Measurements from ENCODE around the gene EVA1B. TPM values are rescaled to one million over a fixed set of nuclear protein-coding genes. Genes with fewer than 3 reads are reported as not detected.

The EVA1B gene
- total RNA-seq, 1 experiment from 2014 or later: 32.0 TPM

DNA sequence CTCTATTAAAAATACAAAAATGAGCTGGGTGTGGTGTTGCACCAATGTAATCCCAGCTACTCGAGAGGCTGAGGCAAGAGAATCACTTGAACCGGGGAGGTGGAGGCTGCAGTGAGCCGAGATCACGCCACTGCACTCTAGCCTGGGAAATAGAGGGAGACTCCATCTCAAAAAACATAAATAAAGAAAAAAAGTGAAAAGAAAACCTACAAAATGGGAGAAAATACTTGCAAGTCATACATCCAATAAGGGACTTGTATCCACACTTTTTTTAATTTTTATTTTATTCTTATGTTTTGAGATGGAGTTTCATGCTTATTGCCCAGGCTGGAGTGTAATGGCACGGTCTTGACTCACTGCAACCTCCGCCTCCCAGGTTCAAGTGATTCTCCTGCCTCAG lies 46.8 kb downstream of the EVA1B start:
- CTCF ChIA-PET: interaction anchor here (1.1 kb wide), 1 partner anchor 128 kb away, joined by 6 read pairs; the partner anchor contains the start of gene TRAPPC3
- Mint-ChIP-seq H3K36me3 (peaks cover 25% of the 10 kb centered on the region), H3K4me3 (no peak overlapping the region), H3K4me1 (no peaks in the 10 kb centered on the region), H3K27me3 (ENCODE audit: low read depth) (no peaks in the 10 kb centered on the region), H3K27ac (no peak overlapping the region), H3K9me3 (no peaks in the 10 kb centered on the region)
- DNase-seq (ENCODE audit: low spot score) (no peak), ATAC-seq (no peak)
- POLR2A ChIA-PET: no interaction called here
- TF ChIP-seq ZNF232 (CRISPR knock-in tag; IDR thresholded peaks at IDR 0.05) (no peak), JUN (CRISPR knock-in tag; IDR thresholded peaks at IDR 0.05) (no peak), JAZF1 (CRISPR knock-in tag; IDR thresholded peaks at IDR 0.05) (no peak)
- TF ChIP-seq, protein P1, sequence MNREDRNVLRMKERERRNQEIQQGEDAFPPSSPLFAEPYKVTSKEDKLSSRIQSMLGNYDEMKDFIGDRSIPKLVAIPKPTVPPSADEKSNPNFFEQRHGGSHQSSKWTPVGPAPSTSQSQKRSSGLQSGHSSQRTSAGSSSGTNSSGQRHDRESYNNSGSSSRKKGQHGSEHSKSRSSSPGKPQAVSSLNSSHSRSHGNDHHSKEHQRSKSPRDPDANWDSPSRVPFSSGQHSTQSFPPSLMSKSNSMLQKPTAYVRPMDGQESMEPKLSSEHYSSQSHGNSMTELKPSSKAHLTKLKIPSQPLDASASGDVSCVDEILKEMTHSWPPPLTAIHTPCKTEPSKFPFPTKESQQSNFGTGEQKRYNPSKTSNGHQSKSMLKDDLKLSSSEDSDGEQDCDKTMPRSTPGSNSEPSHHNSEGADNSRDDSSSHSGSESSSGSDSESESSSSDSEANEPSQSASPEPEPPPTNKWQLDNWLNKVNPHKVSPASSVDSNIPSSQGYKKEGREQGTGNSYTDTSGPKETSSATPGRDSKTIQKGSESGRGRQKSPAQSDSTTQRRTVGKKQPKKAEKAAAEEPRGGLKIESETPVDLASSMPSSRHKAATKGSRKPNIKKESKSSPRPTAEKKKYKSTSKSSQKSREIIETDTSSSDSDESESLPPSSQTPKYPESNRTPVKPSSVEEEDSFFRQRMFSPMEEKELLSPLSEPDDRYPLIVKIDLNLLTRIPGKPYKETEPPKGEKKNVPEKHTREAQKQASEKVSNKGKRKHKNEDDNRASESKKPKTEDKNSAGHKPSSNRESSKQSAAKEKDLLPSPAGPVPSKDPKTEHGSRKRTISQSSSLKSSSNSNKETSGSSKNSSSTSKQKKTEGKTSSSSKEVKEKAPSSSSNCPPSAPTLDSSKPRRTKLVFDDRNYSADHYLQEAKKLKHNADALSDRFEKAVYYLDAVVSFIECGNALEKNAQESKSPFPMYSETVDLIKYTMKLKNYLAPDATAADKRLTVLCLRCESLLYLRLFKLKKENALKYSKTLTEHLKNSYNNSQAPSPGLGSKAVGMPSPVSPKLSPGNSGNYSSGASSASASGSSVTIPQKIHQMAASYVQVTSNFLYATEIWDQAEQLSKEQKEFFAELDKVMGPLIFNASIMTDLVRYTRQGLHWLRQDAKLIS (CRISPR knock-in tag; IDR thresholded peaks at IDR 0.05; ENCODE audit: borderline replicate concordance): no peak

DNA sequence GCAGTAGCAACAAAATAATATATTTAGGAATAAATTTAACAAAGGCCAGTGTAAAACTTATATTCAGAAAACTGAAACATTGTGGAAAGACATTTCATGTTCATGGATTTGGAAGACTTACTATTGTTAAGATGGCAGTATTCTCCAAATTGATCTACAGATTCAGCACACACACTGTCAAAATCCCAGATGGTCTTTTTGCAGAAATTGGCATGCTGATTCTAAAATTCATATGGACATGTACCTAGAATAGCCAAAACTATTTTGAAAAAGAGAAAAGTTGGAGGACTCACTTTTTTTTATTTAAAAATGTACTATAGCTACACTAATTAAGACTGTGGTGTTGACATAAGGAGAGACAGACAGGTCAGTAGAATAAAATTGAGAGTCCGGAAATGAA lies 49.2 kb downstream of the EVA1B start:
- Mint-ChIP-seq H3K4me3 (no peak overlapping the region), H3K27me3 (ENCODE audit: low read depth) (no peaks in the 10 kb centered on the region), H3K36me3 (peaks cover 31% of the 10 kb centered on the region), H3K9me3 (no peaks in the 10 kb centered on the region), H3K27ac (no peak overlapping the region), H3K4me1 (no peaks in the 10 kb centered on the region)
- ChIA-PET CTCF (interaction anchor here (0.7 to 1.2 kb wide), 2 partner anchors 26 to 177 kb away, joined by 3 to 4 read pairs; no protein-coding TSS in a partner anchor), POLR2A (interaction anchor here (0.7 kb wide), 1 partner anchor 1111 kb away, joined by 9 read pairs; no protein-coding TSS in a partner anchor)
- ATAC-seq (no peak), DNase-seq (ENCODE audit: low spot score) (no peak)
- TF ChIP-seq, protein P2, sequence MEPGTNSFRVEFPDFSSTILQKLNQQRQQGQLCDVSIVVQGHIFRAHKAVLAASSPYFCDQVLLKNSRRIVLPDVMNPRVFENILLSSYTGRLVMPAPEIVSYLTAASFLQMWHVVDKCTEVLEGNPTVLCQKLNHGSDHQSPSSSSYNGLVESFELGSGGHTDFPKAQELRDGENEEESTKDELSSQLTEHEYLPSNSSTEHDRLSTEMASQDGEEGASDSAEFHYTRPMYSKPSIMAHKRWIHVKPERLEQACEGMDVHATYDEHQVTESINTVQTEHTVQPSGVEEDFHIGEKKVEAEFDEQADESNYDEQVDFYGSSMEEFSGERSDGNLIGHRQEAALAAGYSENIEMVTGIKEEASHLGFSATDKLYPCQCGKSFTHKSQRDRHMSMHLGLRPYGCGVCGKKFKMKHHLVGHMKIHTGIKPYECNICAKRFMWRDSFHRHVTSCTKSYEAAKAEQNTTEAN (CRISPR knock-in tag; IDR thresholded peaks at IDR 0.05): no peak
- TF ChIP-seq MYBL2 (CRISPR knock-in tag; IDR thresholded peaks at IDR 0.05) (no peak), ZNF671 (CRISPR knock-in tag; IDR thresholded peaks at IDR 0.05) (no peak), ZNF423 (CRISPR knock-in tag; IDR thresholded peaks at IDR 0.05) (no peak), KAT7 (CRISPR knock-in tag; IDR thresholded peaks at IDR 0.05; ENCODE audit: borderline replicate concordance) (no peak), ZNF219 (CRISPR knock-in tag; IDR thresholded peaks at IDR 0.05; ENCODE audit: borderline replicate concordance) (no peak), EMX1 (CRISPR knock-in tag; IDR thresholded peaks at IDR 0.05) (no peak), RORB (CRISPR knock-in tag; IDR thresholded peaks at IDR 0.05) (no peak), JAZF1 (CRISPR knock-in tag; IDR thresholded peaks at IDR 0.05) (no peak), FOXJ3 (CRISPR knock-in tag; IDR thresholded peaks at IDR 0.05; ENCODE audit: borderline replicate concordance) (no peak), OVOL2 (CRISPR knock-in tag; IDR thresholded peaks at IDR 0.05; ENCODE audit: borderline replicate concordance) (no peak), RELA (CRISPR knock-in tag; IDR thresholded peaks at IDR 0.05; ENCODE audit: borderline replicate concordance) (no peak)
- TF ChIP-seq, protein P3, sequence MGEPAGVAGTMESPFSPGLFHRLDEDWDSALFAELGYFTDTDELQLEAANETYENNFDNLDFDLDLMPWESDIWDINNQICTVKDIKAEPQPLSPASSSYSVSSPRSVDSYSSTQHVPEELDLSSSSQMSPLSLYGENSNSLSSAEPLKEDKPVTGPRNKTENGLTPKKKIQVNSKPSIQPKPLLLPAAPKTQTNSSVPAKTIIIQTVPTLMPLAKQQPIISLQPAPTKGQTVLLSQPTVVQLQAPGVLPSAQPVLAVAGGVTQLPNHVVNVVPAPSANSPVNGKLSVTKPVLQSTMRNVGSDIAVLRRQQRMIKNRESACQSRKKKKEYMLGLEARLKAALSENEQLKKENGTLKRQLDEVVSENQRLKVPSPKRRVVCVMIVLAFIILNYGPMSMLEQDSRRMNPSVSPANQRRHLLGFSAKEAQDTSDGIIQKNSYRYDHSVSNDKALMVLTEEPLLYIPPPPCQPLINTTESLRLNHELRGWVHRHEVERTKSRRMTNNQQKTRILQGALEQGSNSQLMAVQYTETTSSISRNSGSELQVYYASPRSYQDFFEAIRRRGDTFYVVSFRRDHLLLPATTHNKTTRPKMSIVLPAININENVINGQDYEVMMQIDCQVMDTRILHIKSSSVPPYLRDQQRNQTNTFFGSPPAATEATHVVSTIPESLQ (CRISPR knock-in tag; IDR thresholded peaks at IDR 0.05): no peak
- TF ChIP-seq, protein P4, sequence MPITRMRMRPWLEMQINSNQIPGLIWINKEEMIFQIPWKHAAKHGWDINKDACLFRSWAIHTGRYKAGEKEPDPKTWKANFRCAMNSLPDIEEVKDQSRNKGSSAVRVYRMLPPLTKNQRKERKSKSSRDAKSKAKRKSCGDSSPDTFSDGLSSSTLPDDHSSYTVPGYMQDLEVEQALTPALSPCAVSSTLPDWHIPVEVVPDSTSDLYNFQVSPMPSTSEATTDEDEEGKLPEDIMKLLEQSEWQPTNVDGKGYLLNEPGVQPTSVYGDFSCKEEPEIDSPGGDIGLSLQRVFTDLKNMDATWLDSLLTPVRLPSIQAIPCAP (CRISPR knock-in tag; IDR thresholded peaks at IDR 0.05): no peak
- TF ChIP-seq, protein P5, sequence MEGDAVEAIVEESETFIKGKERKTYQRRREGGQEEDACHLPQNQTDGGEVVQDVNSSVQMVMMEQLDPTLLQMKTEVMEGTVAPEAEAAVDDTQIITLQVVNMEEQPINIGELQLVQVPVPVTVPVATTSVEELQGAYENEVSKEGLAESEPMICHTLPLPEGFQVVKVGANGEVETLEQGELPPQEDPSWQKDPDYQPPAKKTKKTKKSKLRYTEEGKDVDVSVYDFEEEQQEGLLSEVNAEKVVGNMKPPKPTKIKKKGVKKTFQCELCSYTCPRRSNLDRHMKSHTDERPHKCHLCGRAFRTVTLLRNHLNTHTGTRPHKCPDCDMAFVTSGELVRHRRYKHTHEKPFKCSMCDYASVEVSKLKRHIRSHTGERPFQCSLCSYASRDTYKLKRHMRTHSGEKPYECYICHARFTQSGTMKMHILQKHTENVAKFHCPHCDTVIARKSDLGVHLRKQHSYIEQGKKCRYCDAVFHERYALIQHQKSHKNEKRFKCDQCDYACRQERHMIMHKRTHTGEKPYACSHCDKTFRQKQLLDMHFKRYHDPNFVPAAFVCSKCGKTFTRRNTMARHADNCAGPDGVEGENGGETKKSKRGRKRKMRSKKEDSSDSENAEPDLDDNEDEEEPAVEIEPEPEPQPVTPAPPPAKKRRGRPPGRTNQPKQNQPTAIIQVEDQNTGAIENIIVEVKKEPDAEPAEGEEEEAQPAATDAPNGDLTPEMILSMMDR (IDR thresholded peaks at IDR 0.05): no peak
- TF ChIP-seq, protein P6, sequence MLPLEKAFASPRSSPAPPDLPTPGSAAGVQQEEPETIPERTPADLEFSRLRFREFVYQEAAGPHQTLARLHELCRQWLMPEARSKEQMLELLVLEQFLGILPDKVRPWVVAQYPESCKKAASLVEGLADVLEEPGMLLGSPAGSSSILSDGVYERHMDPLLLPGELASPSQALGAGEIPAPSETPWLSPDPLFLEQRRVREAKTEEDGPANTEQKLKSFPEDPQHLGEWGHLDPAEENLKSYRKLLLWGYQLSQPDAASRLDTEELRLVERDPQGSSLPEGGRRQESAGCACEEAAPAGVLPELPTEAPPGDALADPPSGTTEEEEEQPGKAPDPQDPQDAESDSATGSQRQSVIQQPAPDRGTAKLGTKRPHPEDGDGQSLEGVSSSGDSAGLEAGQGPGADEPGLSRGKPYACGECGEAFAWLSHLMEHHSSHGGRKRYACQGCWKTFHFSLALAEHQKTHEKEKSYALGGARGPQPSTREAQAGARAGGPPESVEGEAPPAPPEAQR (CRISPR knock-in tag; IDR thresholded peaks at IDR 0.05): no peak
- TF ChIP-seq, protein P7, sequence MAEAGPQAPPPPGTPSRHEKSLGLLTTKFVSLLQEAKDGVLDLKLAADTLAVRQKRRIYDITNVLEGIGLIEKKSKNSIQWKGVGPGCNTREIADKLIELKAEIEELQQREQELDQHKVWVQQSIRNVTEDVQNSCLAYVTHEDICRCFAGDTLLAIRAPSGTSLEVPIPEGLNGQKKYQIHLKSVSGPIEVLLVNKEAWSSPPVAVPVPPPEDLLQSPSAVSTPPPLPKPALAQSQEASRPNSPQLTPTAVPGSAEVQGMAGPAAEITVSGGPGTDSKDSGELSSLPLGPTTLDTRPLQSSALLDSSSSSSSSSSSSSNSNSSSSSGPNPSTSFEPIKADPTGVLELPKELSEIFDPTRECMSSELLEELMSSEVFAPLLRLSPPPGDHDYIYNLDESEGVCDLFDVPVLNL (CRISPR knock-in tag; IDR thresholded peaks at IDR 0.05; ENCODE audit: borderline replicate concordance, low read depth): no peak
- TF ChIP-seq, protein P8, sequence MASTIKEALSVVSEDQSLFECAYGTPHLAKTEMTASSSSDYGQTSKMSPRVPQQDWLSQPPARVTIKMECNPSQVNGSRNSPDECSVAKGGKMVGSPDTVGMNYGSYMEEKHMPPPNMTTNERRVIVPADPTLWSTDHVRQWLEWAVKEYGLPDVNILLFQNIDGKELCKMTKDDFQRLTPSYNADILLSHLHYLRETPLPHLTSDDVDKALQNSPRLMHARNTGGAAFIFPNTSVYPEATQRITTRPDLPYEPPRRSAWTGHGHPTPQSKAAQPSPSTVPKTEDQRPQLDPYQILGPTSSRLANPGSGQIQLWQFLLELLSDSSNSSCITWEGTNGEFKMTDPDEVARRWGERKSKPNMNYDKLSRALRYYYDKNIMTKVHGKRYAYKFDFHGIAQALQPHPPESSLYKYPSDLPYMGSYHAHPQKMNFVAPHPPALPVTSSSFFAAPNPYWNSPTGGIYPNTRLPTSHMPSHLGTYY (CRISPR knock-in tag; IDR thresholded peaks at IDR 0.05): no peak

Measured in WTC11 (cell line).